ENCODE data around the gene DIP2B.
"Not testable (repeated sequence)": the region's sequence is repeated elsewhere in the genome, so short reads cannot be mapped to it uniquely, and the experiment has no call there.

Gene DIP2B

DNA sequence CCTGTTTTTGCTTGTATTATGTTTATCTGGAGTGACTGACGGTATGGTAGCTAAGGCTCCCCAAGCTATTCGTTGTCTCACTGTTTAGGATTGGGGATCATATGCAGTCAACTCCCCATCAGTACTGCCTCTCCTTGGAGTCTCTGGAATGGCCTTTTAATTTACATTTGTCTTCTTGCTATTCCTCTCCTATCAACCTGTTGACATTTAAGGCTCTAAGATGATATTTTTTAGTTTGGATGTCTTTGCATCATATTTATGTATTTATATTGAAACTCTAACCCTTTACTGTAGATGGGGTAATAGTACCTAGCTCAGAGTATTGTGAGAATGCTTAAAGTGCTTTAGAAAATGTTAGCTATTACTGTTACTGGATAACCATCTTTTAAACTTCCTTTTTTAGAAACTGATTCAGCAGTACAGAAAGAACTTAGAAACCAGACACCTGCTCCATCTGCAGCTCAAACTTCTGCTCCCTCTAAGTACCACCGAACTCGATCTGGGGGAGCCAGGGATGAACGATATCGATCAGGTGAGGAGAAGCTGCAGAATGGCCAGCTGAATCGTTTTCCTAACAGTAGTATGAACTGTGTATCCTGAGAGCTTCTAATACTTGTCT is 135.6 kb downstream of the DIP2B start:
- FAIRE-seq, result no peak

DNA sequence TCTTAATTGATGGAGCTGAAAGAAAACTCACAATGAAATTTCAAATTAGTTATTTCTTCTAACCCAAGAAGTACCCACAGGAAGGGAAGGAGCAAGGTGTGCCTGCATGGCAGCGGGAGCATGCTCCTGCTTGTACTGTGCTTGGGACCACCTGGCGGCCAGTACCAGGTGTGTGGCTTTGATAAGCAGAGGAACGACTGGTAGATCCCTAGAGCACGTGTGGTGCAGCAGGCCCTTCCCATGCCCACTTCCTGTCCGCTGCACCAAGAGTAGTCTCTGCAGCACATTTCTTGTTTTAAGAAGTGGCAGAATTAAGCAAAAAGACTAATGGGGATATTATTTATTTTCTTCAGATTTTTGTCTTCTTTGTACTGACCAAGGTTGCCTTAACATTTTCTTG is 136.8 kb downstream of the DIP2B start:
- FAIRE-seq, result no peak

GRCh38 chr12:50642035-50642451 is 137.3 kb downstream of the DIP2B start:
- FAIRE-seq, result no peak

- no peak for FAIRE-seq
Measured at GRCh38 chr12:50642761-50643160, 138.0 kb downstream of the DIP2B start.

DNA sequence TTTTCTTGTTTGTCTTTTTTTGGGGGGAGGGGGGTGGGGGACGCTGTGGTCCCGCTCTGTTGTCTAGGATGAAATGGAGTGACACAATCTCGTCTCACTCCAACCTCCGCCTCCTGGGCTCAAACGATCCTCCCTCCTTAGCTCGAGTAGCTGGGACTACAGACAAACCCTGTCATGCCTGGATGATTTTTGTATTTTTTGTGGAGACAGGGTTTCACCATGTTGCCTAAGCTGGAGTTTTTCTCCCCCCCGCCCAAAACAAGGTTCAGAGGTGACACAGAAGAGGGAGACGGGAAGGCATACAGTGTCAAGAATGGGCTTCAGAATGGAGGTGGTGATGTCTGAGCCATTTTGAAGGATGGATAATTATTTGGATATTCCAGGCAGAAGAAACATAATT is 142.2 kb downstream of the DIP2B start:
- FAIRE-seq, result no peak

GRCh38 chr12:50647479-50647878 is 142.7 kb downstream of the DIP2B start:
- FAIRE-seq, result no peak

DNA sequence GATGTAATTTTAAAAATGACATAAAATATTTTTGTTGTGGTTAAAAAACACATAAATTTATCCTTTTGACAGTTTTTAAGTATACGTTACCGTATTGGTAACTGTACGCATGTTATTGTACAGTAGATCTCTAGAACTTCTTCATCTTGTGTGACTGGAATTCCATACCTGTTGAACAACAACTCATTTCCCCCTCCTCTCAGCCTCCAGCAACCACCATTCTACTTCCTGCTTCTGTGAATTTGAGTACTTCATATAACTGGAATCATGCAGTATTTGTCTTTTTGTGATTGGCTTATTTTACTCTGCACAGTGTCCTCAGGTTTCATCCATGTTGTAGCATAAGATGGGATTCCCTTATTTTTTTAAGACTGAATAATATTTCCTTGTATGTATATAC is 145.5 kb downstream of the DIP2B start:
- FAIRE-seq, result no peak

DNA sequence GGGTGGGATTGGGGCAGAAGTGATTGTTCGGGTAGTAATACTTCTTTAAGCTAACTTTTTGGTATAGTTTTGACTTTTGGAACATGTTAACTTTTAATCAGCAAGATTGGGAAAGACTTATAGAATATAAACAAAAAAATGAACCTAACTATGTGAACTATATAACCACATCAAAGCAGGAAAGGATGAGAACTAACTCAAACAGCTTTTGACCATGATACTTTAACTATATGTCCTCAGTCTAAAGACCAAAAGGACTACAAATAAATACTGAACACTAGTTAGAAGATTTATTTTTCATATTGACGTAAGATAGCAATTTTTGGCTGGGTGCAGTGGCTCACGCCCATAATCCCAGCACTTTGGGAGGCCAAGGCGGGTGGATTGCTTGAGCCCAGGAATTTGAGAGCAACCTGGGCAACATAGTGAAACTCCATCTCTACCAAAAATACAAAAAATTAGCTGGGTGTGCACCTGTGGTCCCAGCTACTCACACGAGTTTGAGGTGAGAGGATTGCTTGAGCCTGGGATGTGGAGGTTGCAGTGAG is 150.7 kb downstream of the DIP2B start:
- FAIRE-seq, result no peak

DNA sequence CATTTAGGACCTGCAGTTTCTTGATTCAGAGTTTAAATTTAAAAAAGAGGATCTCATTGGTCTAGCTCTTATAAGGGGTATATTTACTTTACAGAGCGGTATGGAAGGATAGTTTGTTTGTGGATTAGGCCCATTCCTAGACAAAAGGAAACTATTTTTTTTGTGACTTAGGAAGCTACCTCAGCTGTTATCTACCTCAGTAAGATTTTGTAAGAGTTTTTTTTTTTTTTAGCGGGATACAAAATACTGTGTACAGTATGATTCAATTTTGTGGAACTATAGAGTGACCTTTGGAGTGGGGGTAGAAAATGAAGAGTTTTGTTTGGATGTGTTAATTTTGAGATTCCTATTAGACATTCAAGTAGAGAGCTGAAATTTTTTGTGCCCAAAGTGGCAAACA is 154.5 kb downstream of the DIP2B start:
- no peak for FAIRE-seq

DNA sequence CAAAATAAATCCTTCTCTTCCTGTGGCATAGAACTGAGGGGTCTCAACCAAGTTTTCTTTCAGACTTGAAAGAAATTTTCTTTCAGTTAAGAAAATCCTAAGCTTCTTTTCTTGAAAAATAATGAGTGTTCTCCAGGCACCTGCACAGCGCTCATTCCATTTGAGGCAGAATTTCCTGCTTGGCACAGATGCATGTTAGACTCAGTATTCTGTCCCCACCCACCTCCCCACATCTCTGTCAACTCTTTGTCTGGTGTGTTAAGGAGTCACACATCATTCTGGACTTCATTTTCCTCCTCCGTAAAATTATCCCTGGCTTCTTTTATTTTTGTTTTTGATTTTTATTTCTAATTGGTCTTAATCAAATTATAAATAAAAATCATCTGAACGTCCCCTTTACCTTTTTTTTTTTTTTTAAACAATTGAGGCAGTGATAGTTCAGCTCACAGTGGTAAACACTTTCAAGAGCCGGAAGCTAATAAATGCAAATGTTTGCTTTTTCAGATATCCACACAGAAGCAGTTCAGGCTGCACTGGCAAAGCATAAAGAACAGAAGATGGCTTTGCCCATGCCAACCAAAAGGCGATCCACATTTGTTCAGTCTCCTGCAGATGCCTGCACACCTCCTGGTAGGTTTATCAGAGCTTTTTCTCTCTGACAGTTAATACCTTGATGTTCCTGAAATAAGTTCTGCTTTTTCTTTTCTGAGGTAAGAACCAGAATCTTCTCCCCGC is 155.1 kb downstream of the DIP2B start:
- FAIRE-seq, result peak; percentile 66

GRCh38 chr12:50660425-50660822 is 155.6 kb downstream of the DIP2B start:
- no peak for FAIRE-seq

DNA sequence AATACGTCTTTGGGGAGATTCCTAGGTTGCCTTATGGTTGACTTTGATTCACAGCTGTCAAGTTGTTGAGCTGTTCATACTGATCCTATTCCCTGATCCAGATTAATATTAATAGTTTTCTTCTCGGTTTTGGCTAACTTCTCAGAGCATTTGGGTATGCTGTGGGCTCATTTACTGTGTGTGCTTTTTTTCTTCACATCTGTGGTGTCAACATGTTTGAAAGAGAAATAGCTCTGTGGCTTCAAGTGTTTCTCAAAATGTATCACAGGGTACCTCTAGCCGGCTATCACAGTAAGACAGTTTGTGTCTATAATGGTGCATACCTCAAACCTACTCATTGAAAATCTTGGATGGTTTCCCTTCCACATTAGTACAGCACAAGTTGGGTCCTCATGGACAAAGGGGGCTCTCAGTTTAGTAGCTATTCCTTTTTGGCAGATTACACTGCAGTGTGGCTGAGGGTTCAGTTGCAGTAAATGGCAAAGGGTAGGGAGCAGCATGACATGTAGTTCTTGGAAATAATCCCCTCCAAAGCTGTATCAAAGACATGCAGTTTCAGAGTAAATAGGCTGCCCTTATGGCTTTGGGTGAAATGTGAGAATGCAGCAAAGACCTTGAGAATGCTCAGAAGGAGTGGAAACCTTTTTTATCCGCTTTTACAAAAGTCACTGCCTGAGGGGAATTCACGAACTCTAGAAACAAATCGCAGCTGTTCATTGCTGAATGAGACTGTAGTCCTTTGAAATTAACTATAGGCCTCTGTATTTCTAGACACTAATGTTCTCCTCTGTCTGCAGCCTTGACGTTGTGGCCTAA is 156.7 kb downstream of the DIP2B start:
- FAIRE-seq, result no peak

DNA sequence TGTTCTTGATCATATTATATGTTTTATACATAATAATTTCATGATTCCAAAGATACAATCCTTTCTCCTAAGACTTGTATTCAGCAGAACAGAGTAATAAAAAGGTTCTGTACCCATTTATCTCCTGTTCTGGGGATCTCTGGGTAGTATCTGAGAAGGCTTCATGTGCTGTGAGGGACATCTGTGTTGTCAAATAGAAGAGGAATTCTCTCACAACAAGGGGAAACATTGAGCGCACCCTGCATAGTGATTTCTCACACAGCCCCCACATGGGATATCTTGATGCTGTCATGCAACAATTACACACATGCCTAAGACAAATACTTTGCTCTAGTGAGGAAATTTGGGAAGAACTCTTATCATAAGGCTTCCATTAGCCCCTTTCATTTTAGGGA is 157.3 kb downstream of the DIP2B start:
- FAIRE-seq, result no peak

DNA sequence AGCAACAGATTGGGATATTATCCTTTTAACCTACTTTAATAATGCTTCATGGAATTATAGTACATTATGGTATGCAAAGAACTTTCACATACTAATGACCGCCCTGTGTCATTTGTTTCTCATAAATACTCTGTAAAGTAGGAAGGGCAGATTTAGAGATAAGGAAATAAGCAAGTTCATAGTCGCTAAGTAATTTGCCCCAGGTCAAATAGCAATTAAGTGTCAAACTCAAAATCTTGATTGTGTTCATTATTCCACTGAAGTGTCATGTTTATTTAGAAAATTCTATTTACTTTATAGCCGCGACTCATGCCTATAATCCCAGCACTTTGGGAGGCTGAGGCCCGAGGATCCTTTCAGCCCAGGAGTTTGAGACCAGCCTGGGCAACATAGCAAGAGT is 160.4 kb downstream of the DIP2B start:
- no peak for FAIRE-seq

GRCh38 chr12:50665609-50666008 is 160.8 kb downstream of the DIP2B start:
- FAIRE-seq, result peak; percentile 47

DNA sequence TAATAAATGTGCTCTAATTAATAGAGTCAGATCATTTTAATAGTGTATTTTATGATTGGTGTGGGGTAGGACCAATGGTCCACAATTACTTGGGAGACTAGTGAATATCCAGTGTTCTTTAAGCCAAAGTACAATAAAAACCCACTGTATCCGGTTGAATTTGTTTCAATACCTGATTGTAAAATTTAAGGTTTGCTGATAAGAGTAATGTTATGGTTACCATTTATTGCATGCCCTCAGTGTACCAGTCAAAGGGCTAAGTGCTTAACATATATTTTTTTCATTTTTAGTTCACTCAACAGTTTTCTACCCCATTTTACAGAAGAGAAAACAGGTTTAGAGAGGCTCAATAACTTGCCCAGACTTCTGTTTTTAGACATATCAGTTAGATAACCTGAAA is 161.2 kb downstream of the DIP2B start:
- no peak for FAIRE-seq

GRCh38 chr12:50672158-50672557 is 167.4 kb downstream of the DIP2B start:
- FAIRE-seq, result no peak

- no peak for FAIRE-seq
Measured at GRCh38 chr12:50676756-50677155, 172.0 kb downstream of the DIP2B start.

GRCh38 chr12:50677858-50678257 is 173.1 kb downstream of the DIP2B start:
- no peak for FAIRE-seq

DNA sequence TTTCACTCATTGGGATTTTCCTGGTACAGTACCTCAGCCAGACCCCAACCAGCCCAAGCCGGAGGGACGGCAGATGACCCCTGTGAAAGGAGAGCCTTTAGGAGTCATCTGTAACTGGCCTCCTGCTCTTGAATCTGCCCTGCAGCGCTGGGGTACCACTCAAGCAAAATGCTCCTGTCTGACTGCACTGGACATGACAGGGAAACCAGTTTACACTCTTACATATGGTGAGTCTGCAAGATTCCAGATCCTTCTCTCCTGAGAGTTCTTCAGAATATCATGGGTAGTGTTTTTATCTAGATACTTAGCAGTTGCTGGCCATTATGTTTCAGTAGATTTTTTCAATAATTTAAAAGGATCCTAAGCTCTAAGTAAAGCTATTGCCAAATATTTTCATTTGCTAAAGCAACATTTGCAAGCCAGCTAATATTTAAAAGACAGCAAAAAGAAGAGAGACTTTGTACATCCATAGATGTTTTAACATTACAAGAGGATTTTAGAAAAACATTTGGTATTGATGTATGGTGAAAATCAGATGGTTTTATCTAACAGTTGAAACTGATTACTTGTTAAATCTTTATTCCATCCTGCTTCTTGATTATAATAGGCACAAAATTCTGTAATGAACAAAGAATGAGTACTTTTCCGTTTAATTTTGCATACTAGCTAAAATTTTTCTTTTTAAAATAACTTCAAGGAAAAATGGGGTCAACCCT is 174.0 kb downstream of the DIP2B start:
- no peak for FAIRE-seq

DNA sequence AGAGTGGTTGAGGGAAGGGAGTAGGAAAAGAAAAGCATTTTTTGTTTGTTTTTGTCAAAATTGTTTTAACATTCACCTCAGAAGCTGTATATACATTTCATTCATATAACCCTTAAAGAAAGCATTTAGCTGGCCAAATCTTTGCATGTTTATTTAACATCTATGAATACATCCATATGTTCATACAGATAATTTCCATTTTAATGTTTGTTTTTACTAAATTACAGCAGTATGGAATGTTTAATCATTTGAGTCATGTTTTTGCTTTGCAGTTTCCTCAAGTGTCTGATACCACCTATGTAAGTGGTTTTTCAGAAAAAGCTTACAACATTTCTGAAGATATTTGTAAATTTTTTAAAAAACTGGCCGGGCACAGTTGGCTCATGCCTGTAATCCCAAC is 174.8 kb downstream of the DIP2B start:
- no peak for FAIRE-seq

- FAIRE-seq, result not testable (repeated sequence)
Measured at GRCh38 chr12:50681064-50681463, 176.3 kb downstream of the DIP2B start.

- no peak for FAIRE-seq
Measured at GRCh38 chr12:50685641-50686040, 180.9 kb downstream of the DIP2B start.

All from islet of Langerhans (tissue), 1 donor.